Measurements from ENCODE around the gene LETMD1.

- TF ChIP-seq, protein P1, sequence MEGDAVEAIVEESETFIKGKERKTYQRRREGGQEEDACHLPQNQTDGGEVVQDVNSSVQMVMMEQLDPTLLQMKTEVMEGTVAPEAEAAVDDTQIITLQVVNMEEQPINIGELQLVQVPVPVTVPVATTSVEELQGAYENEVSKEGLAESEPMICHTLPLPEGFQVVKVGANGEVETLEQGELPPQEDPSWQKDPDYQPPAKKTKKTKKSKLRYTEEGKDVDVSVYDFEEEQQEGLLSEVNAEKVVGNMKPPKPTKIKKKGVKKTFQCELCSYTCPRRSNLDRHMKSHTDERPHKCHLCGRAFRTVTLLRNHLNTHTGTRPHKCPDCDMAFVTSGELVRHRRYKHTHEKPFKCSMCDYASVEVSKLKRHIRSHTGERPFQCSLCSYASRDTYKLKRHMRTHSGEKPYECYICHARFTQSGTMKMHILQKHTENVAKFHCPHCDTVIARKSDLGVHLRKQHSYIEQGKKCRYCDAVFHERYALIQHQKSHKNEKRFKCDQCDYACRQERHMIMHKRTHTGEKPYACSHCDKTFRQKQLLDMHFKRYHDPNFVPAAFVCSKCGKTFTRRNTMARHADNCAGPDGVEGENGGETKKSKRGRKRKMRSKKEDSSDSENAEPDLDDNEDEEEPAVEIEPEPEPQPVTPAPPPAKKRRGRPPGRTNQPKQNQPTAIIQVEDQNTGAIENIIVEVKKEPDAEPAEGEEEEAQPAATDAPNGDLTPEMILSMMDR (IDR thresholded peaks at IDR 0.05), result peak in 4 of 6 experiments; percentile 6 to 36 (median 25)
- TF ChIP-seq POLR2A (IDR thresholded peaks at IDR 0.05), result peak; percentile 80 to 98
These were observed 22.1 kb upstream of the LETMD1 start, which contains the start of gene SLC11A2 for GRCh38 chr12:51025836-51026638.

Data from thyroid gland (tissue), 4 donors.